ENCODE measurements around the gene FXYD1. TPM values are rescaled to one million over a fixed set of nuclear protein-coding genes. Genes with fewer than 3 reads are reported as not detected.
A peak's percentile ranks its signal among the peaks of the same experiment; 100 is the strongest.

FXYD1 gene
- polyA plus RNA-seq, 2 donors: 13.2 to 21.4 TPM

- Histone ChIP-seq H3K4me1 (ENCODE audit: control insufficient read depth in 2 of 2, insufficient read depth in 2 of 2, low read length in 1 of 2) (peaks cover 0 to 15% of the 10 kb centered on the region in 2 donors), H3K36me3 (ENCODE audit: control insufficient read depth in 2 of 2, insufficient read depth in 2 of 2, low read length in 1 of 2) (no peaks in the 10 kb centered on the region), H3K27ac (ENCODE audit: low read depth in 2 of 2, low read length in 1 of 2) (peak overlapping the region; percentile 43 to 69), H3K9me3 (ENCODE audit: control insufficient read depth in 2 of 2, insufficient read depth in 1 of 2, low read depth in 1 of 2, low read length in 1 of 2) (peaks cover 0 to 2% of the 10 kb centered on the region in 2 donors), H3K27me3 (ENCODE audit: control insufficient read depth in 1 of 2, insufficient read depth in 2 of 2, low read length in 2 of 2) (no peaks in the 10 kb centered on the region), H3K4me3 (ENCODE audit: low read depth in 1 of 2, low read length in 2 of 2) (no peak overlapping the region)
- WGBS, 2 donors: 26 to 34% methylated on average over 2 of the region's 2 CpGs
Measured at GRCh38 chr19:35106898-35107541, 31.6 kb upstream of the FXYD1 start.

- Histone ChIP-seq H3K9me3 (ENCODE audit: control insufficient read depth in 2 of 2, insufficient read depth in 1 of 2, low read depth in 1 of 2, low read length in 1 of 2) (peaks cover 0 to 2% of the 10 kb centered on the region in 2 donors), H3K4me3 (ENCODE audit: low read depth in 1 of 2, low read length in 2 of 2) (no peak overlapping the region), H3K4me1 (ENCODE audit: control insufficient read depth in 2 of 2, insufficient read depth in 2 of 2, low read length in 1 of 2) (peaks cover 0 to 15% of the 10 kb centered on the region in 2 donors), H3K36me3 (ENCODE audit: control insufficient read depth in 2 of 2, insufficient read depth in 2 of 2, low read length in 1 of 2) (no peaks in the 10 kb centered on the region), H3K27ac (ENCODE audit: low read depth in 2 of 2, low read length in 1 of 2) (peak overlapping the region; percentile 43 to 69), H3K27me3 (ENCODE audit: control insufficient read depth in 1 of 2, insufficient read depth in 2 of 2, low read length in 2 of 2) (no peaks in the 10 kb centered on the region)
- WGBS, 2 donors: 15 to 27% methylated on average over 5 of the region's 5 CpGs
Measured at GRCh38 chr19:35107545-35107944, 31.1 kb upstream of the FXYD1 start.

GRCh38 chr19:35108730-35109129 lies 29.9 kb upstream of the FXYD1 start:
- 80 to 84% methylated on average over 11 of the region's 11 CpGs for WGBS, 2 donors
- peaks cover 3 to 18% of the 10 kb centered on the region in 2 donors for H3K4me1 ChIP-seq (ENCODE audit: control insufficient read depth in 2 of 2, insufficient read depth in 2 of 2, low read length in 1 of 2)
- H3K27me3 ChIP-seq (ENCODE audit: control insufficient read depth in 1 of 2, insufficient read depth in 2 of 2, low read length in 2 of 2): no peaks in the 10 kb centered on the region

GRCh38 chr19:35109395-35110112 lies 29.1 kb upstream of the FXYD1 start:
- H3K36me3 ChIP-seq (ENCODE audit: control insufficient read depth in 2 of 2, insufficient read depth in 2 of 2, low read length in 1 of 2): no peaks in the 10 kb centered on the region
- no peak overlapping the region for H3K4me3 ChIP-seq (ENCODE audit: low read depth in 1 of 2, low read length in 2 of 2)
- H3K9me3 ChIP-seq (ENCODE audit: control insufficient read depth in 2 of 2, insufficient read depth in 1 of 2, low read depth in 1 of 2, low read length in 1 of 2): peaks cover 0 to 2% of the 10 kb centered on the region in 2 donors
- peaks cover 3 to 18% of the 10 kb centered on the region in 2 donors for H3K4me1 ChIP-seq (ENCODE audit: control insufficient read depth in 2 of 2, insufficient read depth in 2 of 2, low read length in 1 of 2)
- 50 to 61% methylated on average over 22 of the region's 22 CpGs for WGBS, 2 donors
- H3K27me3 ChIP-seq (ENCODE audit: control insufficient read depth in 1 of 2, insufficient read depth in 2 of 2, low read length in 2 of 2): no peaks in the 10 kb centered on the region
- peak overlapping the region; percentile 80 to 81 for H3K27ac ChIP-seq (ENCODE audit: low read depth in 2 of 2, low read length in 1 of 2)

More at GRCh38 chr19:35108730-35109129, 29.9 kb upstream of the FXYD1 start:
- Histone ChIP-seq H3K36me3 (ENCODE audit: control insufficient read depth in 2 of 2, insufficient read depth in 2 of 2, low read length in 1 of 2) (no peaks in the 10 kb centered on the region), H3K4me3 (ENCODE audit: low read depth in 1 of 2, low read length in 2 of 2) (no peak overlapping the region), H3K27ac (ENCODE audit: low read depth in 2 of 2, low read length in 1 of 2) (peak overlapping the region; percentile 19 to 79), H3K9me3 (ENCODE audit: control insufficient read depth in 2 of 2, insufficient read depth in 1 of 2, low read depth in 1 of 2, low read length in 1 of 2) (peaks cover 0 to 2% of the 10 kb centered on the region in 2 donors)

GRCh38 chr19:35110974-35111373 lies 27.6 kb upstream of the FXYD1 start:
- WGBS, 2 donors: 34 to 53% methylated on average over 9 of the region's 9 CpGs
- Histone ChIP-seq H3K9me3 (ENCODE audit: control insufficient read depth in 2 of 2, insufficient read depth in 1 of 2, low read depth in 1 of 2, low read length in 1 of 2) (no peaks in the 10 kb centered on the region), H3K4me3 (ENCODE audit: low read depth in 1 of 2, low read length in 2 of 2) (no peak overlapping the region), H3K27ac (ENCODE audit: low read depth in 2 of 2, low read length in 1 of 2) (peak overlapping the region in 1 of 2 donors; percentile 71), H3K4me1 (ENCODE audit: control insufficient read depth in 2 of 2, insufficient read depth in 2 of 2, low read length in 1 of 2) (peaks cover 3 to 23% of the 10 kb centered on the region in 2 donors), H3K36me3 (ENCODE audit: control insufficient read depth in 2 of 2, insufficient read depth in 2 of 2, low read length in 1 of 2) (no peaks in the 10 kb centered on the region), H3K27me3 (ENCODE audit: control insufficient read depth in 1 of 2, insufficient read depth in 2 of 2, low read length in 2 of 2) (no peaks in the 10 kb centered on the region)

- 77% methylated on average over 15 of the region's 15 CpGs for WGBS, 2 donors
- H3K9me3 ChIP-seq (ENCODE audit: control insufficient read depth in 2 of 2, insufficient read depth in 1 of 2, low read depth in 1 of 2, low read length in 1 of 2): no peaks in the 10 kb centered on the region
- no peaks in the 10 kb centered on the region for H3K27me3 ChIP-seq (ENCODE audit: control insufficient read depth in 1 of 2, insufficient read depth in 2 of 2, low read length in 2 of 2)
- no peaks in the 10 kb centered on the region for H3K36me3 ChIP-seq (ENCODE audit: control insufficient read depth in 2 of 2, insufficient read depth in 2 of 2, low read length in 1 of 2)
- H3K4me1 ChIP-seq (ENCODE audit: control insufficient read depth in 2 of 2, insufficient read depth in 2 of 2, low read length in 1 of 2): peaks cover 3 to 19% of the 10 kb centered on the region in 2 donors
- no peak overlapping the region for H3K4me3 ChIP-seq (ENCODE audit: low read depth in 1 of 2, low read length in 2 of 2)
- peak overlapping the region in 1 of 2 donors; percentile 57 for H3K27ac ChIP-seq (ENCODE audit: low read depth in 2 of 2, low read length in 1 of 2)
Measured at GRCh38 chr19:35112995-35113688, 25.5 kb upstream of the FXYD1 start.

- peak overlapping the region; percentile 66 to 74 for H3K4me3 ChIP-seq (ENCODE audit: low read depth in 1 of 2, low read length in 2 of 2)
- peak overlapping the region; percentile 96 to 97 for H3K27ac ChIP-seq (ENCODE audit: low read depth in 2 of 2, low read length in 1 of 2)
- H3K9me3 ChIP-seq (ENCODE audit: control insufficient read depth in 2 of 2, insufficient read depth in 1 of 2, low read depth in 1 of 2, low read length in 1 of 2): no peaks in the 10 kb centered on the region
- peaks cover 3 to 24% of the 10 kb centered on the region in 2 donors for H3K4me1 ChIP-seq (ENCODE audit: control insufficient read depth in 2 of 2, insufficient read depth in 2 of 2, low read length in 1 of 2)
- peaks cover 0 to 2% of the 10 kb centered on the region in 2 donors for H3K36me3 ChIP-seq (ENCODE audit: control insufficient read depth in 2 of 2, insufficient read depth in 2 of 2, low read length in 1 of 2)
- 4 to 8% methylated on average over 23 of the region's 23 CpGs for WGBS, 2 donors
- H3K27me3 ChIP-seq (ENCODE audit: control insufficient read depth in 1 of 2, insufficient read depth in 2 of 2, low read length in 2 of 2): no peaks in the 10 kb centered on the region
Measured at GRCh38 chr19:35114353-35115176, 24.1 kb upstream of the FXYD1 start.

GRCh38 chr19:35115177-35115951 lies 23.3 kb upstream of the FXYD1 start, which contains the start of gene FXYD3:
Gene FXYD3 (plus strand): TSS chr19:35115823. CDS start chr19:35119377, 3,554 bp downstream.
- Histone ChIP-seq H3K4me3 (ENCODE audit: low read depth in 1 of 2, low read length in 2 of 2) (peak within 1 kb of the TSS; percentile 66 to 74), H3K9me3 (ENCODE audit: control insufficient read depth in 2 of 2, insufficient read depth in 1 of 2, low read depth in 1 of 2, low read length in 1 of 2) (no peaks in the 10 kb centered on the region), H3K27ac (ENCODE audit: low read depth in 2 of 2, low read length in 1 of 2) (peak within 1 kb of the TSS; percentile 96 to 97), H3K36me3 (ENCODE audit: control insufficient read depth in 2 of 2, insufficient read depth in 2 of 2, low read length in 1 of 2) (peaks cover 0 to 2% of the 10 kb centered on the region in 2 donors), H3K27me3 (ENCODE audit: control insufficient read depth in 1 of 2, insufficient read depth in 2 of 2, low read length in 2 of 2) (no peaks in the 10 kb centered on the region), H3K4me1 (ENCODE audit: control insufficient read depth in 2 of 2, insufficient read depth in 2 of 2, low read length in 1 of 2) (peaks cover 3 to 22% of the 10 kb centered on the region in 2 donors)
- WGBS, 2 donors: 36 to 41% methylated on average over 13 to 14 of the region's 14 CpGs
